Loucy (cell line): Measurements from ENCODE around the gene SLC9A9.
A peak's percentile ranks its signal among the peaks of the same experiment; 100 is the strongest.

ENCODE experiments used
- H2AFZ ChIP-seq: fragments of 200-600 bp; sonication (generic); 2 replicates; pipeline ENCODE4 v1.6.0; 2016; ENCODE audit warnings: antibody characterized with exemption, mild to moderate bottlenecking, low read length, moderate library complexity
- H3F3A ChIP-seq: fragments of 200-600 bp; 2 replicates; pipeline ENCODE4 v1.6.0; 2016; ENCODE audit warnings: antibody characterized with exemption, low read depth, mild to moderate bottlenecking
- H3K27me3 ChIP-seq: fragments of 200-600 bp; sonication (generic); 2 replicates; pipeline ENCODE4 v1.6.1; 2014; ENCODE audit warnings: low read length, mild to moderate bottlenecking; ENCODE audit not compliant: insufficient read depth, poor library complexity, severe bottlenecking
- H3K36me3 ChIP-seq: fragments of 200-600 bp; sonication (generic); 2 replicates; pipeline ENCODE4 v1.6.1; 2016; ENCODE audit warnings: low read length; ENCODE audit not compliant: insufficient read depth
- H3K4me1 ChIP-seq: fragments of 200-600 bp; sonication (generic); 2 replicates; pipeline ENCODE4 v1.5.1; 2014; ENCODE audit warnings: low read length, mild to moderate bottlenecking; ENCODE audit not compliant: insufficient read depth, poor library complexity, severe bottlenecking
- H3K4me2 ChIP-seq: fragments of 200-600 bp; sonication (generic); 2 replicates; pipeline ENCODE4 v1.6.0; 2014; ENCODE audit warnings: antibody characterized with exemption, low read length, low read depth, mild to moderate bottlenecking; ENCODE audit not compliant: poor library complexity, severe bottlenecking
- H3K4me3 ChIP-seq: fragments of 200-600 bp; sonication (generic); 2 replicates; pipeline ENCODE4 v1.5.1; 2014; ENCODE audit warnings: low read length, mild to moderate bottlenecking, mixed read lengths; ENCODE audit not compliant: poor library complexity, severe bottlenecking
- H3K79me2 ChIP-seq: fragments of 200-600 bp; sonication (generic); 2 replicates; pipeline ENCODE4 v1.6.1; 2014; ENCODE audit warnings: low read length; ENCODE audit not compliant: insufficient read depth
- H3K9ac ChIP-seq: fragments of 200-600 bp; sonication (generic); 2 replicates; pipeline ENCODE4 v1.6.0; 2014; ENCODE audit warnings: mild to moderate bottlenecking, low read depth, low read length, moderate library complexity; ENCODE audit not compliant: poor library complexity, severe bottlenecking
- H3K9me2 ChIP-seq: fragments of 200-600 bp; sonication (generic); replicated peaks from 2 replicates; pipeline ENCODE4 v1.6.1; 2016; ENCODE audit warnings: low read depth, low read length, mixed read lengths
- H3K9me3 ChIP-seq: fragments of 200-600 bp; sonication (generic); 2 replicates; pipeline ENCODE4 v1.6.1; 2014; ENCODE audit warnings: mild to moderate bottlenecking, antibody characterized with exemption, low read length, low read depth; ENCODE audit not compliant: insufficient read depth
- H4K20me1 ChIP-seq: fragments of 200-600 bp; sonication (generic); 2 replicates; pipeline ENCODE4 v1.6.0; 2014; ENCODE audit warnings: antibody characterized with exemption, low read length, mild to moderate bottlenecking; ENCODE audit not compliant: insufficient read depth, poor library complexity, severe bottlenecking
- EZH2phosphoT487 ChIP-seq: fragments of 200-600 bp; IDR thresholded peaks from 2 replicates; pipeline ENCODE4 v1.6.1; 2018; ENCODE audit warnings: antibody characterized with exemption, mild to moderate bottlenecking, moderate library complexity, borderline replicate concordance
- TF ChIP-seq, protein P1 (sequence below): fragments of 200-600 bp; sonication (generic); conservative IDR thresholded peaks from 2 replicates; pipeline ENCODE4 v1.5.1; 2014; ENCODE audit warnings: mild to moderate bottlenecking, antibody characterized with exemption, low read length

The SLC9A9 gene

DNA sequence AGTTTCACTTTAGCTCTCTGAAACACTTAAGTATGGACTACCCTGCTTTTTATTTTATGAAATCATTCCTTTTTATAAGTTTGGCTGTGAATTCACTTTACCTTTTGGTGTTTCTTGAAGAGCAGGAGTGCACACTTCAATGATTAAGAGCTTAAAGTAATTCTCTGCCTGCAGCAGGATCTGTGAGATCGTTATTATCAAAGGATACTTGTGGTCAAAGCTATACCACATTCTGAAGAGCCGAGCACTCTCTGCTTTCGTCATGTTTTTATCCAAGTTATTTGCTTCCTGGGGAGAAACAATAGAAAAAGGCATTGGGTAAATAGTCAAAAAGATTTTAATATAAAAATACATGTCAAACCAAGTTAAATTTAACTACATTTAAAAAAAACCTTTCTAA is 485.0 kb downstream of the SLC9A9 start:
- Histone ChIP-seq H3K9me2 (no peaks in the 10 kb centered on the region), H3K9me3 (no peaks in the 10 kb centered on the region), H3K4me1 (peaks cover 41% of the 10 kb centered on the region), H3F3A (no peaks in the 10 kb centered on the region), H2AFZ (peak overlapping the region; percentile 48; the same call in 1 of the 2 replicates), H3K79me2 (no peaks in the 10 kb centered on the region), H3K4me2 (peak overlapping the region; percentile 81), H3K36me3 (no peaks in the 10 kb centered on the region), H4K20me1 (no peaks in the 10 kb centered on the region), H3K4me3 (peak overlapping the region; percentile 57), H3K27me3 (no peaks in the 10 kb centered on the region), H3K9ac (peak overlapping the region; percentile 55)
- no peak for TF ChIP-seq EZH2phosphoT487
- TF ChIP-seq, protein P1, sequence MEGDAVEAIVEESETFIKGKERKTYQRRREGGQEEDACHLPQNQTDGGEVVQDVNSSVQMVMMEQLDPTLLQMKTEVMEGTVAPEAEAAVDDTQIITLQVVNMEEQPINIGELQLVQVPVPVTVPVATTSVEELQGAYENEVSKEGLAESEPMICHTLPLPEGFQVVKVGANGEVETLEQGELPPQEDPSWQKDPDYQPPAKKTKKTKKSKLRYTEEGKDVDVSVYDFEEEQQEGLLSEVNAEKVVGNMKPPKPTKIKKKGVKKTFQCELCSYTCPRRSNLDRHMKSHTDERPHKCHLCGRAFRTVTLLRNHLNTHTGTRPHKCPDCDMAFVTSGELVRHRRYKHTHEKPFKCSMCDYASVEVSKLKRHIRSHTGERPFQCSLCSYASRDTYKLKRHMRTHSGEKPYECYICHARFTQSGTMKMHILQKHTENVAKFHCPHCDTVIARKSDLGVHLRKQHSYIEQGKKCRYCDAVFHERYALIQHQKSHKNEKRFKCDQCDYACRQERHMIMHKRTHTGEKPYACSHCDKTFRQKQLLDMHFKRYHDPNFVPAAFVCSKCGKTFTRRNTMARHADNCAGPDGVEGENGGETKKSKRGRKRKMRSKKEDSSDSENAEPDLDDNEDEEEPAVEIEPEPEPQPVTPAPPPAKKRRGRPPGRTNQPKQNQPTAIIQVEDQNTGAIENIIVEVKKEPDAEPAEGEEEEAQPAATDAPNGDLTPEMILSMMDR: no peak

DNA sequence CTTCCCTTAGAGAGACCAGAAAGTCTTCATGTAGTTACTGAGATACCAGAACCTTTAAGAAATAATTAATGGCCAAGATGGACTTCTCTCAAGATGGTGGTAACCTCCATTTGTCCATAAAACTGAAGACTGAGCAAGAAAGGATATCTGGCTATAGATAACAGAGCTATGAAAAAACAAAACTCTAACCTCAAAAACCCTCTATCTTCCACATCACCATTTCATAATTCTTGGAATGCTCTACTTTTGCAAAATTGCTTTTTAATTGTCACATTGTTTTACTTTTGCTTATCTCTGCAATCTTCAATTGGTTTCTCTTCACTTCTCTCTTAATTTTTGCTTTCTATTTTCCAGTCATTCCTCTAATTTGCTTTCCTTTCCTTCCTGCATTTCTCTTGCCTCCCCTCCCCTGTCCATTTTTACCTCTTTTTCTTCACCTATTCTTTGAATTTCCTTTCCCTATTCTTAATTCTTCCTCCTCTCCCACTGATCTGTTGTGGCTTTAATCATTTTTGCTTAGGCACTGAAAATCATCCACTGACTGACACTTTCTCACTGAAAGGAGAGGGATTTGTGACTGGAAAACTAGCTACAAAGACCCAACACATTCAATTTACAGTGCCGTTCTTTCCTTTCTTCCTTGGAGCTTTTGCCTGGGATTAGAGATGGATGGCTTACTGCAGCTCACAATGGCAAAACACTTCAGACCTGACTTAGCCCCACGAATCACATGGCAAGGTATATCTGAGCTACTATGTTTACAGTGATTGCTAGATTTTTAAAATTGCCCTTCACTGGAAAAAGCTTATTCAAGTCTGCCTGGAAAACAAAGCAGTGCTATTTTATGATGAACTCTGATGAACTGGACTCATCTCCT is 485.9 kb downstream of the SLC9A9 start:
- Histone ChIP-seq H3K27me3 (no peaks in the 10 kb centered on the region), H3K9ac (peak overlapping the region; percentile 55), H4K20me1 (no peaks in the 10 kb centered on the region), H3K36me3 (no peaks in the 10 kb centered on the region), H3K9me3 (no peaks in the 10 kb centered on the region), H2AFZ (peak overlapping the region; percentile 48), H3K79me2 (no peaks in the 10 kb centered on the region), H3F3A (no peaks in the 10 kb centered on the region), H3K9me2 (no peaks in the 10 kb centered on the region), H3K4me1 (peaks cover 45% of the 10 kb centered on the region), H3K4me2 (peak overlapping the region; percentile 81), H3K4me3 (peak overlapping the region; percentile 57)
- TF ChIP-seq, protein P1: no peak
- no peak for TF ChIP-seq EZH2phosphoT487

DNA sequence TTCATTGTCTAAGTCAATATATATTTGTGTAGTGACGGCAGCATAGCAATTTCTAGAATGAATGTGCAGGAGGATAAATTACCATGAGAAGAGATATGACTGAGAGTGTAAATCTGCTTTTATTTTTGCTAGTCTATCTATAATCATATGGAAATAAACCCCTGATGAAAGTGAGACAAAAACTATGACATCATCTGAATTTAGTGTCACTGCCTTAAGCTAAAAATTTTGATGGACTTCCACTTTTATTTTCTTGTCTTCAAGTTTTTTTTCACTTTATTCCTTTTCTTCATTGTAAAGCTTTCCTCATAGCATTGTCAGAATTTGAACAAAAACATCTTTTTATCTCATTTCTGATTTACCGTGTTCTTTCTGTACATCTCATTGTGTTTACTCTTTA is 486.7 kb downstream of the SLC9A9 start:
- no peaks in the 10 kb centered on the region for H3K9me2 ChIP-seq
- no peaks in the 10 kb centered on the region for H3K9me3 ChIP-seq
- no peaks in the 10 kb centered on the region for H3K79me2 ChIP-seq
- no peaks in the 10 kb centered on the region for H3K36me3 ChIP-seq
- peak overlapping the region; percentile 81 for H3K4me2 ChIP-seq
- no peaks in the 10 kb centered on the region for H3F3A ChIP-seq
- H3K27me3 ChIP-seq: no peaks in the 10 kb centered on the region
- H3K9ac ChIP-seq: no peak overlapping the region
- TF ChIP-seq EZH2phosphoT487: no peak
- TF ChIP-seq, protein P1: no peak
- peaks cover 45% of the 10 kb centered on the region for H3K4me1 ChIP-seq
- H4K20me1 ChIP-seq: no peaks in the 10 kb centered on the region
- H3K4me3 ChIP-seq: no peak overlapping the region
- 0 out of 2 replicates have a peak overlapping the region, but pooled peaks have one; percentile 48 for H2AFZ ChIP-seq
